ENCODE data around the gene MRGPRE.

MRGPRE gene

DNA sequence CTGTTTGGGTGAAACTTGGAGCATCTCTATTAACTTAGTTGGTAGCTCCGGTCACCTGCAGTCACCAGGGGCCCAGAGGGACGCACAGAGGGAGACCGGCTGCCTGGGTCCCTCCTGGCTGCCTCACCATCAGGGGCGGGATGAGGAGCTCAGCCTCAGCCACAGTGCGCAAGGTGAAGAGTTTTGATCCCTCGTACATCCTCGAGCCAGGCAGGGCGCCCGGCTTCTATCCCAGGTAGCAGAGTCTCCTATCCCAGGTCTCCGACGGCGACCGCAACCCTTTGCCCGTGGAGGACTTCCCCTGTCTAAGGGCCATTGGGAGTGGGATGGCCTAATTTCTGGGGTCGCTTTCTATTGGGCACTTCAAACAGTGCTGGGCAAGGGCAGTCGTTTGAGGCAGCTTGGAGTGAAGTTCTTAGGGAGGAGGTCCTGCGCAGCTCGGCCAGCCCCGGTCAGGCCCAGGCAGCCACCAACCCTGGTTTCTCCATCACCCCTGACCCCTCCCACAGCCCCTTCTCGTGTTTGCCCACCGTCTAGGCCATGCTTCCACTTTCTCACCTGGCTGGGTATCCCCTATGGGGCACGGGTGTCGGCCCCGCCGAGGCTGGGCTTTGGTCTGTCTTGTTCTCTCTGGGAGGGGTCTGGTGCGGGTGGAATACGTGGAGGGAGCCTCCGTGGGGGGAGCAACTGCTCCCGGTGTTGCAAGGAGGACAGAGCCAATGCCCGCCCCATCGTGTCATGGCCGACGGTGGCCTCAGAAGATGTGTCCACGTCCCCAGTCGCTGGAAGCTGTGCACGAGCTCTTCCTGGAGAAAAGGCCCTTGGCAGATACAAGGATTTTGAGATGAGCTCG lies 10.0 kb downstream of the MRGPRE start:
- peaks cover 0 to 26% (median 12%) of the 10 kb centered on the region in 4 experiments for H3K4me1 ChIP-seq (ENCODE audit: control extremely low read depth in 1 of 4, control insufficient read depth in 4 of 4, insufficient read depth in 4 of 4, low read length in 3 of 4)
- H3K36me3 ChIP-seq (ENCODE audit: control insufficient read depth in 4 of 4, insufficient read depth in 4 of 4, low read length in 3 of 4), result no peaks in the 10 kb centered on the region
- CTCF ChIA-PET, result interaction anchor here (0.8 to 5.5 kb wide), 3 partner anchors 11 to 185 kb away, joined by 3 to 32 read pairs (median 3); no protein-coding TSS in a partner anchor
- no peak overlapping the region for H3K4me3 ChIP-seq (ENCODE audit: control insufficient read depth in 1 of 7, extremely low read depth in 1 of 7, insufficient read depth in 4 of 7, low read depth in 2 of 7, low read length in 6 of 7)
- POLR2A ChIA-PET, result no interaction called here
- 89% methylated on average over 16 of the region's 37 CpGs for whole genome bisulfite sequencing (ENCODE audit: insufficient coverage)
- H3K27ac ChIP-seq (ENCODE audit: insufficient read depth in 1 of 2, low read depth in 1 of 2, low read length in 2 of 2, poor library complexity in 1 of 2, severe bottlenecking in 2 of 2), result no peak overlapping the region
- no peaks in the 10 kb centered on the region for H3K9me3 ChIP-seq (ENCODE audit: control extremely low read depth in 1 of 5, control insufficient read depth in 4 of 5, insufficient read depth in 2 of 5, low read depth in 1 of 5, low read length in 4 of 5)
- DNase-seq, result no peak
- no peaks in the 10 kb centered on the region for H3K27me3 ChIP-seq (replicated peaks in 2 of 5; ENCODE audit: control insufficient read depth in 4 of 5, insufficient read depth in 5 of 5, low read length in 4 of 5)

DNA sequence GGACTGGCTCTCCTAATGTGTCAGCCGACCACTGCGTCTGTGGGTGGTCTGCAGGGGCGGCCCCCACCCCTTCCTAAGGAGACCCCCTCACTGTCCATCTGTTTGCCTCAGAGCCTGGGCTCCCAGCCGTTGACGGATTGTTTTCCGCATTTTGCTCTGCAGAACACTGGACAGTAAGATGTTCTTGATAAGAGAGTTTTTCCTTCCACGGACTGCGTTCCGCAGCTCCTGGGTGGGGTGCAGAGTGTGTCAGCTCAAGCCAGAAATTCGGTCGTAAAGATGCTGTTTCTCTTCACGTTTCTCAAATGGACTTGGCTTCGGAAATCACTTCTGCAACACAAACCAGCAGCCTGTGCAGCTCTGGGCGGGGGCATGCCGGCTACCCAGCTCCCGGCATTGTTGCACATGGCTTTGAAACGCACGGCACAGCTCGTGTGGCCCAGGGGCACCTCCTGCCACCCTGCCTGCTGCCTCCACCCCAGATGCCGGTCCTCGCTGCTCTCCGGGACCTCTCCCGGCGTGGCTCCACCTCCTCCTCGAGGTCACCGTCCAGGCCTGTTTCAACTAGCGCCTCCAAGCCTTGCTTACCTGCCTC lies 10.7 kb downstream of the MRGPRE start:
- no peak overlapping the region for H3K4me3 ChIP-seq (ENCODE audit: control insufficient read depth in 1 of 7, extremely low read depth in 1 of 7, insufficient read depth in 4 of 7, low read depth in 2 of 7, low read length in 6 of 7)
- ChIA-PET CTCF (interaction anchor here (0.9 to 5.5 kb wide), 2 partner anchors 18 to 110 kb away, joined by 3 to 32 read pairs; no protein-coding TSS in a partner anchor), POLR2A (no interaction called here)
- no peaks in the 10 kb centered on the region for H3K36me3 ChIP-seq (ENCODE audit: control insufficient read depth in 4 of 4, insufficient read depth in 4 of 4, low read length in 3 of 4)
- 96% methylated on average over 11 of the region's 27 CpGs for WGBS (ENCODE audit: insufficient coverage)
- H3K27ac ChIP-seq (ENCODE audit: insufficient read depth in 1 of 2, low read depth in 1 of 2, low read length in 2 of 2, poor library complexity in 1 of 2, severe bottlenecking in 2 of 2), result no peak overlapping the region
- H3K4me1 ChIP-seq (ENCODE audit: control extremely low read depth in 1 of 4, control insufficient read depth in 4 of 4, insufficient read depth in 4 of 4, low read length in 3 of 4), result peaks cover 0 to 26% (median 13%) of the 10 kb centered on the region in 4 experiments
- no peaks in the 10 kb centered on the region for H3K9me3 ChIP-seq (ENCODE audit: control extremely low read depth in 1 of 5, control insufficient read depth in 4 of 5, insufficient read depth in 2 of 5, low read depth in 1 of 5, low read length in 4 of 5)
- H3K27me3 ChIP-seq (replicated peaks in 2 of 5; ENCODE audit: control insufficient read depth in 4 of 5, insufficient read depth in 5 of 5, low read length in 4 of 5), result no peaks in the 10 kb centered on the region
- no peak for DNase-seq

DNA sequence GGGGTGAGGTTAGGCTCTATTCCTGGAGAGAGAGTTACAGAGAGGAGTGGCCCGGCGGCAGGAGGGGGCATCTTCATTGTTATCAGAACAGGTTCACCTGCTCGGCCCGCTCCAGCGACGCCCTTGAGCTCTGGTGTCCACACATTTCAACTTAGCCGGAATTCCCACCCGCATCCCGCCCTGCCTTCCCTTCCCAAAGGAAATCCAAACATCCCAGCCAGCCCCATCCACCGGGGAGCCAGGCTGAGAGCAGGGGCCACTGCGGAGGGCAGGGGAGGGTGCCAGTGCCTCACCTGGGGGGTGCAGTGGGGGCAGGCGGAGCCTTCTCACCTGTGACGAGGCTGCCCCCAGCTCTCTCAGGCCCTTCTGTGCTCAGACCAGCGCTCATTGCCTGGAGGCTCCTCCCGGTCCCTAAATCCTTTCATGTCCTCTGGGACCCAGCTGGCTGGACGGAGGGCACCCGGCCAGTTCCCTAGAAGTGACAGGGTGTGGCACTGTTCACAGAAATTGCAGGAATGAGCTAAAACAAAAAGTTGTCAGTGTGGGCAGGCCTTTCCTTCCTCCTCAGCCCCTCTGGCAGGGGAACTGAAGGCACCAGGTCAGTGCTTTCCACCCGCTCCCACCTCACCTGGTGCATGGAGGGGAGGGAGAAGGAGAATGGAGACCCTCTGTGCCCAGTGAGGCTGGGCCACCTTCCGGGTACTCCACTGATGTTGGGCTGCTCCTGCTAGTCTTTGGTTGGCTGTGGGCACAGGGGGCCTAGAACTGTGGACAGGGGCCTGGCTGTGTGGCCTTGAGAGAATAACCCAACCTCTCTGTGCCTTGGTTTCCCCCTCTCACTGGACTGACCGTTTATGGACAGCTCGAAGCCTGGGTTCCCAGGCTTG lies 11.5 kb downstream of the MRGPRE start:
- no peak overlapping the region for H3K4me3 ChIP-seq (ENCODE audit: control insufficient read depth in 1 of 7, extremely low read depth in 1 of 7, insufficient read depth in 4 of 7, low read depth in 2 of 7, low read length in 6 of 7)
- CTCF ChIA-PET, result interaction anchor here (0.8 to 5.5 kb wide), 3 partner anchors 19 to 120 kb away, joined by 3 to 32 read pairs (median 3); no protein-coding TSS in a partner anchor
- no peaks in the 10 kb centered on the region for H3K27me3 ChIP-seq (replicated peaks in 2 of 5; ENCODE audit: control insufficient read depth in 4 of 5, insufficient read depth in 5 of 5, low read length in 4 of 5)
- no peaks in the 10 kb centered on the region for H3K36me3 ChIP-seq (ENCODE audit: control insufficient read depth in 4 of 4, insufficient read depth in 4 of 4, low read length in 3 of 4)
- POLR2A ChIA-PET, result no interaction called here
- H3K9me3 ChIP-seq (ENCODE audit: control extremely low read depth in 1 of 5, control insufficient read depth in 4 of 5, insufficient read depth in 2 of 5, low read depth in 1 of 5, low read length in 4 of 5), result no peaks in the 10 kb centered on the region
- WGBS (ENCODE audit: insufficient coverage), result 100% methylated on average over 5 of the region's 21 CpGs
- no peak for DNase-seq
- no peak overlapping the region for H3K27ac ChIP-seq (ENCODE audit: insufficient read depth in 1 of 2, low read depth in 1 of 2, low read length in 2 of 2, poor library complexity in 1 of 2, severe bottlenecking in 2 of 2)
- peaks cover 0 to 23% (median 11%) of the 10 kb centered on the region in 4 experiments for H3K4me1 ChIP-seq (ENCODE audit: control extremely low read depth in 1 of 4, control insufficient read depth in 4 of 4, insufficient read depth in 4 of 4, low read length in 3 of 4)

DNA sequence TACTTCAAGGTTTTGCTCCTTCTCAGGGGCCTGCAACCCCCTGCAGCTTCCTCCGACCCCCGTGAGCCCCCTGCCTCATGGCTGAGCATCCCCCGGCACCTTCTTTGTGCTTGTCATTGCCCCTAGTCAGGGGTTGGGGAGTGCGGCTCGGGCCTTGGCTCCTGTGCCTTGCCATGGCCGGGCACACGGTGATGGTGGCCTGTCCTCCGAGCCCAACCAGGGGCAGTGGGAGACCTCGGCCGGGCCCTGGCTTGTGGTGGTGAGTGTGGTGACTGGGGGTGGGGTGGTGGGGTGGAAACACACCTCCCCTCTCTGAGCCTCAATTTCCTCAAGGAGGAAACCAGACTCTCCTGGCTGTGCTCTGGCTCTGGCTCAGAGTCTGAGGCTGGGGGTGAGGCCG lies 12.1 kb downstream of the MRGPRE start:
- POLR2A ChIA-PET, result no interaction called here
- Histone ChIP-seq H3K4me3 (ENCODE audit: control insufficient read depth in 1 of 7, extremely low read depth in 1 of 7, insufficient read depth in 4 of 7, low read depth in 2 of 7, low read length in 6 of 7) (no peak overlapping the region), H3K9me3 (ENCODE audit: control extremely low read depth in 1 of 5, control insufficient read depth in 4 of 5, insufficient read depth in 2 of 5, low read depth in 1 of 5, low read length in 4 of 5) (no peaks in the 10 kb centered on the region), H3K27ac (ENCODE audit: insufficient read depth in 1 of 2, low read depth in 1 of 2, low read length in 2 of 2, poor library complexity in 1 of 2, severe bottlenecking in 2 of 2) (no peak overlapping the region), H3K4me1 (ENCODE audit: control extremely low read depth in 1 of 4, control insufficient read depth in 4 of 4, insufficient read depth in 4 of 4, low read length in 3 of 4) (peaks cover 0 to 23% (median 11%) of the 10 kb centered on the region in 4 experiments), H3K36me3 (ENCODE audit: control insufficient read depth in 4 of 4, insufficient read depth in 4 of 4, low read length in 3 of 4) (no peaks in the 10 kb centered on the region), H3K27me3 (replicated peaks in 2 of 5; ENCODE audit: control insufficient read depth in 4 of 5, insufficient read depth in 5 of 5, low read length in 4 of 5) (no peaks in the 10 kb centered on the region)
- CTCF ChIA-PET, result interaction anchor here (5.5 kb wide), 1 partner anchor 109 kb away, joined by 32 read pairs; no protein-coding TSS in a partner anchor
- no peak for DNase-seq
- no CpG with 5 or more reads among the region's 11 CpGs for WGBS (ENCODE audit: insufficient coverage)

DNA sequence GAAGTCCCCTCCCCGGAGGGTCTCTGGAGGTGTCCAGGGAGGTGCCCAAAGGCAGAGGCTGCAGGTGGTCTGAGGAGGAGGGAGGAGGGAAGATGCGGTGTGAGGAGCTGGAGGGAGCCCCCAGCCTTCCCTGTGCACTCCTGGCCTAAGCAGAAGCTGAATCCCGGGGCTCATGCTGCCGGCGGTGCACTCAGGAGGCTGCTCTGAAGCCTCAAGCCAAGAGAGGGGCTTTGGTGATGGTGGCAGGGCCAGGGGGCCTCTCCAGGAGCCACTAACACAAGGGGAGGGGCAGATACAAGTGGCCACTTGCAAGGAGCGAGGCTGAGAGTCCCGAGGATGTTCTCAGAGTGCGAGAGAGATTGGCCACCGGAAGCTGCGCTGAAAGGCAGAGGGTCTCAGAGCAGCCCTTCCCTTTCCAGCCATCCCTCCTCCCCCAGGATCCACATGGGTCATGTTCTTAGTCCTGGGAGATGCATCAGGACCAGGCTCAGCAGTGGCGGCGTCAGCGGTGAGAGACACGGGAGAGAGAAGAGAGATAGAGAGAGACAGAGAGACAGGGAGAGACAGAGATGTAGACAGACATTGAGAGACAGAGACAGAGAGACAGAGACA lies 12.8 kb downstream of the MRGPRE start:
- no peaks in the 10 kb centered on the region for H3K36me3 ChIP-seq (ENCODE audit: control insufficient read depth in 4 of 4, insufficient read depth in 4 of 4, low read length in 3 of 4)
- H3K4me3 ChIP-seq (ENCODE audit: control insufficient read depth in 1 of 7, extremely low read depth in 1 of 7, insufficient read depth in 4 of 7, low read depth in 2 of 7, low read length in 6 of 7), result no peak overlapping the region
- no peak for DNase-seq
- WGBS (ENCODE audit: insufficient coverage), result 86% methylated on average over 3 of the region's 14 CpGs
- H3K4me1 ChIP-seq (ENCODE audit: control extremely low read depth in 1 of 4, control insufficient read depth in 4 of 4, insufficient read depth in 4 of 4, low read length in 3 of 4), result peaks cover 0 to 23% (median 11%) of the 10 kb centered on the region in 4 experiments
- ChIA-PET POLR2A (no interaction called here), CTCF (interaction anchor here (5.5 kb wide), 1 partner anchor 108 kb away, joined by 32 read pairs; no protein-coding TSS in a partner anchor)
- no peaks in the 10 kb centered on the region for H3K27me3 ChIP-seq (replicated peaks in 2 of 5; ENCODE audit: control insufficient read depth in 4 of 5, insufficient read depth in 5 of 5, low read length in 4 of 5)
- no peaks in the 10 kb centered on the region for H3K9me3 ChIP-seq (ENCODE audit: control extremely low read depth in 1 of 5, control insufficient read depth in 4 of 5, insufficient read depth in 2 of 5, low read depth in 1 of 5, low read length in 4 of 5)
- no peak overlapping the region for H3K27ac ChIP-seq (ENCODE audit: insufficient read depth in 1 of 2, low read depth in 1 of 2, low read length in 2 of 2, poor library complexity in 1 of 2, severe bottlenecking in 2 of 2)

DNA sequence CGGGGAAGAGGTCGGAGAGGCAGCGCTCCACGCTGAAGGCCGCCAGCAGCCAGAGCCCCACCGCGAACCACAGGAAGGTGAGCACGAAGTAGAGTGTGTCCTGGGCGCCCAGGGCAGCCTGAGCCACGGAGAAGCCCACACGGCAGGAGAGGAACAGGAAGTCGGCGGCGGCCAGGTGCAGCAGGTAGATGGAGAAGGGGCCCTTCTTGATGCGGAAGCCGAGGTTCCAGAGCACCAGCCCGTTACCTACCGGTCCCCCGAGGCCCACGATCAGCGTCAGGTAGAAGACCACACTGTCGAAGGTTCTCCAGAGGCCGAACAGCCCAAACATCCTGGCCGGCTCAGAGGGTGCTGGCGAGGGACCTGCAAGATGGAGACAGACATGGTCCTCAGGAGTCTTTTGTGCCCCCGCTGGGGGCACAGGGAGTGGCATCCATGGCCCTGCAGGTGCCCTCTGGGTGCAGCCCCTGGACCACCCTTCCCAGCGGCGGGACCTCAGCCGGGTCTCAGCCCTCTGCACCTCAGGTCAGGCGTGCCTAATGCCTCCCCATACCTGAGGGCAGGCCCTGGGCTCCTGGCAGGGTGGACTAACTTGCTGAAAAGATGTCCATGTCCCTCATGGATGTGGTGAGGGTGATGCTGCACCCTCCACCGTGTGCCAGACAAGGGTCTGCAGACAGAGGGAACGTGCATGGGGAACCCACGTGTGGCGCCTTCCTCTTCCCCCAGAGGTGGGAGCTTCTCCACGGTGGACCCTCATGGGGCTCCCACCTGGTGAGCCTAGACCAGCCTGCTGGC lies 13.5 kb downstream of the MRGPRE start, which contains the start of gene MRGPRG:
TSS of gene MRGPRG (minus strand) at position 331 of the 798 bp plus-strand sequence. CDS start at position 331, 0 bp downstream.
- Histone ChIP-seq H3K36me3 (ENCODE audit: control insufficient read depth in 4 of 4, insufficient read depth in 4 of 4, low read length in 3 of 4) (no peaks in the 10 kb centered on the region), H3K27me3 (replicated peaks in 2 of 5; ENCODE audit: control insufficient read depth in 4 of 5, insufficient read depth in 5 of 5, low read length in 4 of 5) (no peaks in the 10 kb centered on the region), H3K9me3 (ENCODE audit: control extremely low read depth in 1 of 5, control insufficient read depth in 4 of 5, insufficient read depth in 2 of 5, low read depth in 1 of 5, low read length in 4 of 5) (no peaks in the 10 kb centered on the region), H3K27ac (ENCODE audit: insufficient read depth in 1 of 2, low read depth in 1 of 2, low read length in 2 of 2, poor library complexity in 1 of 2, severe bottlenecking in 2 of 2) (no peak within 1 kb of the TSS), H3K4me3 (ENCODE audit: control insufficient read depth in 1 of 7, extremely low read depth in 1 of 7, insufficient read depth in 4 of 7, low read depth in 2 of 7, low read length in 6 of 7) (no peak within 1 kb of the TSS), H3K4me1 (ENCODE audit: control extremely low read depth in 1 of 4, control insufficient read depth in 4 of 4, insufficient read depth in 4 of 4, low read length in 3 of 4) (peaks cover 0 to 23% (median 11%) of the 10 kb centered on the region in 4 experiments)
- DNase-seq, result no peak
- CTCF ChIA-PET, result interaction anchor here (1.3 kb wide), 1 partner anchor 105 kb away, joined by 3 read pairs; no protein-coding TSS in a partner anchor
- WGBS (ENCODE audit: insufficient coverage), result 76% methylated on average over 7 of the region's 35 CpGs
- POLR2A ChIA-PET, result no interaction called here
